GM12874 (cell line): Measurements from ENCODE around the gene SNX10.

Source experiments
- TF ChIP-seq, protein P1 (sequence below): IDR thresholded peaks from 2 replicates; pipeline ENCODE4 v1.5.1; 2011; ENCODE audit warnings: low read depth, mild to moderate bottlenecking, control low read depth, low read length, moderate library complexity; ENCODE audit not compliant: insufficient read depth

SNX10 gene

GRCh38 chr7:26422761-26423160 lies 131.1 kb downstream of the SNX10 start:
- TF ChIP-seq, protein P1, sequence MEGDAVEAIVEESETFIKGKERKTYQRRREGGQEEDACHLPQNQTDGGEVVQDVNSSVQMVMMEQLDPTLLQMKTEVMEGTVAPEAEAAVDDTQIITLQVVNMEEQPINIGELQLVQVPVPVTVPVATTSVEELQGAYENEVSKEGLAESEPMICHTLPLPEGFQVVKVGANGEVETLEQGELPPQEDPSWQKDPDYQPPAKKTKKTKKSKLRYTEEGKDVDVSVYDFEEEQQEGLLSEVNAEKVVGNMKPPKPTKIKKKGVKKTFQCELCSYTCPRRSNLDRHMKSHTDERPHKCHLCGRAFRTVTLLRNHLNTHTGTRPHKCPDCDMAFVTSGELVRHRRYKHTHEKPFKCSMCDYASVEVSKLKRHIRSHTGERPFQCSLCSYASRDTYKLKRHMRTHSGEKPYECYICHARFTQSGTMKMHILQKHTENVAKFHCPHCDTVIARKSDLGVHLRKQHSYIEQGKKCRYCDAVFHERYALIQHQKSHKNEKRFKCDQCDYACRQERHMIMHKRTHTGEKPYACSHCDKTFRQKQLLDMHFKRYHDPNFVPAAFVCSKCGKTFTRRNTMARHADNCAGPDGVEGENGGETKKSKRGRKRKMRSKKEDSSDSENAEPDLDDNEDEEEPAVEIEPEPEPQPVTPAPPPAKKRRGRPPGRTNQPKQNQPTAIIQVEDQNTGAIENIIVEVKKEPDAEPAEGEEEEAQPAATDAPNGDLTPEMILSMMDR: no peak

GRCh38 chr7:26423436-26423835 lies 131.8 kb downstream of the SNX10 start:
- TF ChIP-seq, protein P1: no peak
